PC-3 (cell line): ENCODE data around the gene ACER1.

Source experiments
- CTCF ChIP-seq: fragments of 300-600 bp; sonication (generic); conservative IDR thresholded peaks from 2 replicates; pipeline ENCODE4 v1.5.1; 2017; ENCODE audit warnings: antibody characterized with exemption, low read depth, mild to moderate bottlenecking, low read length
- EZH2 ChIP-seq: fragments of 300-600 bp; sonication (generic); IDR thresholded peaks from one replicate; pipeline ENCODE4 v1.6.1; 2017; ENCODE audit warnings: antibody characterized with exemption, mild to moderate bottlenecking, low read length; ENCODE audit not compliant: unreplicated experiment
- EZH2phosphoT487 ChIP-seq: fragments of 300-600 bp; sonication (generic); IDR thresholded peaks from 2 replicates; pipeline ENCODE4 v1.6.1; 2018; ENCODE audit warnings: mild to moderate bottlenecking, antibody characterized with exemption, low read length, borderline replicate concordance

DNA sequence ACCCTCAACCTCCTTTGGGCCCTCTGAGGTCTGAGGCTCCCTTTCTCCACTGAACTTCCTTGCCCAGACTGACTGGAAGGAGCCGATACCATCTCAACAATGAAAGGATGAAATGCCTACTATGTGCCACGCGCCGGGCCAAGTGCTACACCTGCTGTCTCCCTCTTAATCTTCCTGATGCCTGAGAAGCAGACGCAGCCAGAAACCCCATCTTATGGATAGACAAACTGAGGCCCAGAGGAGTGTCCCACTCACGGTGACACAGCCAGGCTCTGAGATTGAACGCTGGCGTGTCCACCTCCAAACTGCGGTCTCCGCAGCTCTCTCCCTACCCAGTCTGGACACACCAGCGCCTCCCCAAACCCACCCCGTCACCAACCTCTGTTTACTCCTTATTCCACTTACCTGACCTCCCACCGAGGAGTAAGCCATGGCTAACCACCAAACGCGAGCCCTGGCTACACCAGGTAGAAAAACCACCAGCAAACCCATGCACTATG, 74.5 kb downstream of the ACER1 start:
- TF ChIP-seq CTCF = no peak
- TF ChIP-seq EZH2 = no peak
- no peak for TF ChIP-seq EZH2phosphoT487
